ENCODE data around the gene SPEG. TPM values are rescaled to one million over a fixed set of nuclear protein-coding genes. Genes with fewer than 3 reads are reported as not detected.

SPEG gene
- total and polyA plus RNA-seq, 4 experiments from 2014 or later, result 0.15 to 9.0 (median 4.5) TPM

DNA sequence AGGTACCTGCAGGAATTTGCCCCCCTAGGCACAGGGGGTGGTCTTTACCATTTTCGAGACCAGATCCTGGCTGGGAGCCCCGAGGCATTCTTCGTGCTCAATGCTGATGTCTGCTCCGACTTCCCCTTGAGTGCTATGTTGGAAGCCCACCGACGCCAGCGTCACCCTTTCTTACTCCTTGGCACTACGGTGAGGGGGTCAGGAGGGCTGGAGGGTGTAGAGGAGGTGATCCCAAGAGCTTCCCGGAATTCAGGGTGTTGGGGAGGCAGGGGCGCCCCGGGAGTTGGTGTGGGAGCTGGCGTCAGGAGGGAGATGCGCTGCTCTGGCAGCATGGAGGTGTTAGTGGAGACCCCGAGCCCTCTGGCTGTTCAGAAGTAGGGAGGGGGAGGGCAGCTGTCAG lies 67.2 kb downstream of the SPEG start:
- H3K36me3 Mint-ChIP-seq, result peaks cover 40 to 44% of the 10 kb centered on the region in 2 donors

DNA sequence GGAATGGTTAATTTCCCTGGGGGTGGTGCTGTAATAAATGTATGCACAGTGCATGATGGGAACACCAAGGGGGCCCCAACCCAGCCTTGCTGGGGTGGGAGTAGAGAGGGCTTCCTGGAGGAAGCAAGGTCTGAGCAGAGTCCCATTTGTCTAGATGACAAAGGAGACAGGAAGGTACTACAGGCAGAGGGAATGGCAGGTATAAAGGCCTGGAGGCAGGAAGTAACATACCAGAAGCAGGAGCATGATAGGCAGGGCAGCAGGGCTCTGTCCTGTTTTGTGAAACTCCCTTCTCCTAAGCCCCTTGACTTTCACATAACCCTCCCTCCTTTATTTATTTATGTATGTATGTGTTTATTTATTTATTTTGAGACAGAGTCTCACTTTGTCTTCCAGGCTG lies 68.0 kb downstream of the SPEG start:
- Mint-ChIP-seq H3K27me3 (peaks cover 2 to 5% of the 10 kb centered on the region in 2 donors), H3K4me1 (peaks cover 15 to 28% (median 23%) of the 10 kb centered on the region in 4 donors), H3K27ac (no peak overlapping the region), H3K36me3 (peaks cover 45 to 49% of the 10 kb centered on the region in 2 donors), H3K4me3 (no peak overlapping the region), H3K9me3 (no peaks in the 10 kb centered on the region)
- Histone ChIP-seq H3K36me3 (ENCODE audit: insufficient read depth, low read length) (peaks cover 5% of the 10 kb centered on the region), H3K27me3 (ENCODE audit: insufficient read depth, low read length) (peaks cover 1% of the 10 kb centered on the region), H3K9me3 (ENCODE audit: control insufficient read depth in 1 of 2, low read length in 2 of 2) (no peaks in the 10 kb centered on the region), H3K4me3 (ENCODE audit: low read length in 2 of 2) (no peak overlapping the region), H3K4me1 (ENCODE audit: insufficient read depth, low read length) (peaks cover 18% of the 10 kb centered on the region), H3K27ac (ENCODE audit: low read depth, low read length) (no peak overlapping the region)
- CTCF ChIA-PET (ENCODE audit: partially characterized antibody), result interaction anchor here (1.3 kb wide), 1 partner anchor 29 kb away, joined by 3 read pairs; no protein-coding TSS in a partner anchor
- intact Hi-C loops (cut with micrococcal nuclease), result no loop called here
- DNase-seq, result no peak
- POLR2A ChIA-PET (ENCODE audit: partially characterized antibody), result no interaction called here

More for the DNA sequence above, 67.2 kb downstream of the SPEG start:
- peaks cover 17 to 33% (median 27%) of the 10 kb centered on the region in 4 donors for H3K4me1 Mint-ChIP-seq
- H3K27me3 Mint-ChIP-seq, result peaks cover 8 to 10% of the 10 kb centered on the region in 2 donors
- peaks cover 9% of the 10 kb centered on the region for H3K27me3 ChIP-seq (ENCODE audit: insufficient read depth, low read length)
- no peak overlapping the region for H3K27ac Mint-ChIP-seq
- peaks cover 25% of the 10 kb centered on the region for H3K4me1 ChIP-seq (ENCODE audit: insufficient read depth, low read length)
- no peaks in the 10 kb centered on the region for H3K9me3 Mint-ChIP-seq
- CTCF ChIA-PET (ENCODE audit: partially characterized antibody), result no interaction called here
- intact Hi-C loops (cut with micrococcal nuclease), result no loop called here
- no peak overlapping the region for H3K4me3 ChIP-seq (ENCODE audit: low read length in 2 of 2)
- H3K36me3 ChIP-seq (ENCODE audit: insufficient read depth, low read length), result peaks cover 5% of the 10 kb centered on the region
- POLR2A ChIA-PET (ENCODE audit: partially characterized antibody), result no interaction called here
- H3K4me3 Mint-ChIP-seq, result no peak overlapping the region
- H3K27ac ChIP-seq (ENCODE audit: low read depth, low read length), result no peak overlapping the region
- no peak for DNase-seq
- no peaks in the 10 kb centered on the region for H3K9me3 ChIP-seq (ENCODE audit: control insufficient read depth in 1 of 2, low read length in 2 of 2)

GRCh38 chr2:219505585-219505984 lies 70.9 kb downstream of the SPEG start:
- ChIA-PET CTCF (ENCODE audit: partially characterized antibody) (no interaction called here), POLR2A (ENCODE audit: partially characterized antibody) (no interaction called here)
- no peak overlapping the region for H3K4me3 Mint-ChIP-seq
- H3K4me1 ChIP-seq (ENCODE audit: insufficient read depth, low read length), result peaks cover 14% of the 10 kb centered on the region
- H3K4me3 ChIP-seq (ENCODE audit: low read length in 2 of 2), result no peak overlapping the region
- DNase-seq, result no peak
- peaks cover 7 to 14% (median 11%) of the 10 kb centered on the region in 4 donors for H3K4me1 Mint-ChIP-seq
- no peaks in the 10 kb centered on the region for H3K9me3 Mint-ChIP-seq
- H3K9me3 ChIP-seq (ENCODE audit: control insufficient read depth in 1 of 2, low read length in 2 of 2), result no peaks in the 10 kb centered on the region
- H3K27me3 ChIP-seq (ENCODE audit: insufficient read depth, low read length), result peaks cover 5% of the 10 kb centered on the region
- H3K27me3 Mint-ChIP-seq, result peaks cover 12 to 13% of the 10 kb centered on the region in 2 donors
- H3K36me3 Mint-ChIP-seq, result peaks cover 46 to 47% of the 10 kb centered on the region in 2 donors
- intact Hi-C loops (cut with micrococcal nuclease), result no loop called here
- H3K27ac Mint-ChIP-seq, result no peak overlapping the region
- H3K27ac ChIP-seq (ENCODE audit: low read depth, low read length), result no peak overlapping the region
- peaks cover 5% of the 10 kb centered on the region for H3K36me3 ChIP-seq (ENCODE audit: insufficient read depth, low read length)

DNA sequence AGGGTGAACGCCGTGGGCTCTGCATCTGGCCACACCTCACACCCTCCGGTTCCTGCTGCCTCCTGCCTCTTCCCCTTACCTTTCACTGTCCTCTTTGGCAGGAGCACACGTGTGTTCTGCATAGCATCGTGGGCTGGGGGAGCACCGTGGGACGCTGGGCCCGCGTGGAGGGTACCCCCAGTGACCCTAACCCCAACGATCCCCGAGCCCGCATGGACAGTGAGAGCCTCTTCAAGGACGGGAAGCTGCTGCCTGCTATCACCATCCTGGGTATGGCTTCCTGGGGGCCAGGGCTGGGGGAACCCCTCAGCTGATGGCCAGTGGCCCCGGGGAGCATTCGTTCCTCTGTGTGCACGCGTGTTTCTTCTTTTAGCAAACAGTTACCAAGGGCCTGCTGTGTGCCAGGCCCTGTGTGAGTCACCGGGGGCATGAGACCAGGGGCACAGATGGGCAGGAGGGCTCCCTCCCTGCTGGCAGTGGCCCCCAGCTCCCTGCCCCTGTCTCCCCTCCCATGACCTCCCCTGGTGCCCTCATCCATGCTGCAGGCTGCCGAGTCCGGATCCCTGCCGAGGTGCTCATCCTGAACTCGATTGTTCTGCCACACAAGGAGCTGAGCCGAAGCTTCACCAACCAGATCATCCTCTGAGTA lies 71.6 kb downstream of the SPEG start:
- H3K27me3 Mint-ChIP-seq, result peaks cover 15 to 18% of the 10 kb centered on the region in 2 donors
- no peaks in the 10 kb centered on the region for H3K9me3 Mint-ChIP-seq
- H3K36me3 ChIP-seq (ENCODE audit: insufficient read depth, low read length), result peaks cover 5% of the 10 kb centered on the region
- no peak overlapping the region for H3K27ac ChIP-seq (ENCODE audit: low read depth, low read length)
- no peak overlapping the region for H3K4me3 Mint-ChIP-seq
- CTCF ChIA-PET (ENCODE audit: partially characterized antibody), result interaction anchor here (0.9 kb wide), 1 partner anchor 12 kb away, joined by 3 read pairs; no protein-coding TSS in a partner anchor
- no peak overlapping the region for H3K4me3 ChIP-seq (ENCODE audit: low read length in 2 of 2)
- POLR2A ChIA-PET (ENCODE audit: partially characterized antibody), result no interaction called here
- no peak for DNase-seq
- peaks cover 8 to 15% (median 11%) of the 10 kb centered on the region in 4 donors for H3K4me1 Mint-ChIP-seq
- no peak overlapping the region for H3K27ac Mint-ChIP-seq
- H3K36me3 Mint-ChIP-seq, result peaks cover 46 to 47% of the 10 kb centered on the region in 2 donors
- intact Hi-C loops (cut with micrococcal nuclease), result no loop called here
- peaks cover 6% of the 10 kb centered on the region for H3K27me3 ChIP-seq (ENCODE audit: insufficient read depth, low read length)
- H3K4me1 ChIP-seq (ENCODE audit: insufficient read depth, low read length), result peaks cover 14% of the 10 kb centered on the region
- H3K9me3 ChIP-seq (ENCODE audit: control insufficient read depth in 1 of 2, low read length in 2 of 2), result no peaks in the 10 kb centered on the region

DNA sequence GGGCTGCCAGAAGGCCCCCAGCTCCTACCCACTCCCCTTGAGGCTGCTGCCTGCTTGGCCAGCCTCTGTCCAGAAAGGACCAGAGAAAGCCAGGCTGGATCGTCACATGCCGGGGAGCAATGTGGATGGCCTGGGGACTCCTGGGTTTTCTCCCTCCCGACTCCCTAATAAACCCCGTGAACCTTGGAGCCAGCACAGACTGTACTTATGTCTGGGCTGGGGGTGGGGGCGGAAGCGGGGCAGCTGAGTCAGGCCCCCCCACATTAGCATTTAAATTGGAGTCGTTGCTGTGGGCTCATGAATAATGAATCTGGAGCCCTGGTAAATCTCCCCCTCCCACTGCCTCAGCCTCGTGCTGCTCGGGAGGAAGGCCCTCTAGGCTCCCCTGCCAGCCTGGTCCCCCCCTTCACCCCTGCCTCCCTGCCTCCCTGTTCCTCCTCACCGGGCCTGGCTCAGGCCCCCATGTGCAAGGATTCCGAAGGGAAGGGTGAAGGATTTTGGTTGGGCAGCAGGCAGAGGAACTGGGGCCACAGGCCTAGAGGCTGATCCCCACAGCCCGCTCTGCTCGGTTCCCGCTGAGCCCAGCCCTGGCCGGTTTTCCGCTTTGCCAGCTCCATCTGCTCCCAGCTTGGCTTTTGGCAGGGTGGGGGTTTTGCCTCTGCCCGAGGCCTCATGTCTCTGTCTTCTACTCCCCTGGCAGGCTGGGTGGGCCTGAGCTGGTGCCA lies 72.3 kb downstream of the SPEG start:
- ChIA-PET POLR2A (ENCODE audit: partially characterized antibody) (no interaction called here), CTCF (ENCODE audit: partially characterized antibody) (interaction anchor here (0.9 to 1.5 kb wide), 7 partner anchors 8 to 53 kb away, joined by 3 to 7 read pairs (median 3); partner anchors contain the start of gene GMPPA)
- H3K4me1 Mint-ChIP-seq, result peaks cover 6 to 16% (median 11%) of the 10 kb centered on the region in 4 donors
- intact Hi-C loops (cut with micrococcal nuclease), result no loop called here
- Histone ChIP-seq H3K4me1 (ENCODE audit: insufficient read depth, low read length) (peaks cover 14% of the 10 kb centered on the region), H3K9me3 (ENCODE audit: control insufficient read depth in 1 of 2, low read length in 2 of 2) (no peaks in the 10 kb centered on the region), H3K27me3 (ENCODE audit: insufficient read depth, low read length) (peaks cover 6% of the 10 kb centered on the region), H3K27ac (ENCODE audit: low read depth, low read length) (no peak overlapping the region), H3K36me3 (ENCODE audit: insufficient read depth, low read length) (peaks cover 5% of the 10 kb centered on the region), H3K4me3 (ENCODE audit: low read length in 2 of 2) (no peak overlapping the region)
- no peaks in the 10 kb centered on the region for H3K9me3 Mint-ChIP-seq
- H3K36me3 Mint-ChIP-seq, result peaks cover 42 to 47% of the 10 kb centered on the region in 2 donors
- H3K4me3 Mint-ChIP-seq, result no peak overlapping the region
- H3K27me3 Mint-ChIP-seq, result peaks cover 19 to 21% of the 10 kb centered on the region in 2 donors
- no peak overlapping the region for H3K27ac Mint-ChIP-seq
- no peak for DNase-seq

DNA sequence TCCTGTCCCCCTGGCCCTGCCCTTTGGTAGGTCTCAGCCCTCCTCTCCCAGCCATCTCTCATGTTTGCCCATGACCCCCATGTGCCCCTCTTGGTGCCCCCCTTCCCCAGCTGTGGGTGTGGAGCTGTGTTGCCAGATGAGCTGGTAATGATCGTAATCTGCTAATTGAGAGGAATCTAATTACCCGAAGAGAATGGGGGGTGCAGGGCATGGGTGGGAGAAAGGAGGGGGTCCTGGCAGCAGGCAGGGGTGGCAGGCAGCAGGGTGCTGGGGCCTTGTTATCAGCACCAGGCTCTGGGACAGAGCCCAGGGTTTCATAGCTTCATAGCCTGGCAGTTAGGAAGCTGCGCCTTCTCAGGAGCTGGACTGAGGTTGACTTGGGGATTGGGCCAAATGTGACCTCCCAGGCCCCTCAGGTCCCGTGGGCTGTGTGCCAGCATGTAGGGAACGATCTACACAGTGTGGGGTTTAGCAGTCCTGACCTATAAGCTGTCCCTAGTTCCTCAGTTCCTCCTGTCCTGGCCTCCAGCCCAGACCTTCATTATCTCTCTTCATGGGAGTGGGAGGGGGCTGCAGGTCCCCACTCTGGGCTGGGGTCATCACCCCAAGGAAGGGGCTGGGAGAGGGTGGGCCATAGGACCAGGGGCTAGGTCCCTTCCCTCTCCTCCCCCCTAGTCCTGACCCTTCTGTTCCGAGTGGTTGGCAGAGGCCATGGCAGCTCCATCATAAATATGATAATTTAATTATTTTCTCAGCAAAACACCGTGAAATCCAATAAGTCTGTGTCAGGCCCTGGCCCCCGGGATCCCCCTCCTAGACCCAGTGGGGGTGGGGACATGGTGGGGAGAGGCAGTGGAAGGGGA lies 73.2 kb downstream of the SPEG start:
- peaks cover 6 to 20% (median 11%) of the 10 kb centered on the region in 4 donors for H3K4me1 Mint-ChIP-seq
- Histone ChIP-seq H3K36me3 (ENCODE audit: insufficient read depth, low read length) (peaks cover 5% of the 10 kb centered on the region), H3K9me3 (ENCODE audit: control insufficient read depth in 1 of 2, low read length in 2 of 2) (no peaks in the 10 kb centered on the region), H3K4me1 (ENCODE audit: insufficient read depth, low read length) (peaks cover 18% of the 10 kb centered on the region), H3K4me3 (ENCODE audit: low read length in 2 of 2) (no peak overlapping the region), H3K27ac (ENCODE audit: low read depth, low read length) (no peak overlapping the region), H3K27me3 (ENCODE audit: insufficient read depth, low read length) (peaks cover 10% of the 10 kb centered on the region)
- no peak overlapping the region for H3K4me3 Mint-ChIP-seq
- POLR2A ChIA-PET (ENCODE audit: partially characterized antibody), result no interaction called here
- peaks cover 23 to 26% of the 10 kb centered on the region in 2 donors for H3K27me3 Mint-ChIP-seq
- no peaks in the 10 kb centered on the region for H3K9me3 Mint-ChIP-seq
- CTCF ChIA-PET (ENCODE audit: partially characterized antibody), result interaction anchor here (0.6 to 3.2 kb wide), 11 partner anchors 9 to 61 kb away, joined by 3 to 12 read pairs (median 3); partner anchors contain the start of gene GMPPA
- DNase-seq, result no peak
- intact Hi-C loops (cut with micrococcal nuclease), result no loop called here
- no peak overlapping the region for H3K27ac Mint-ChIP-seq
- peaks cover 39 to 42% of the 10 kb centered on the region in 2 donors for H3K36me3 Mint-ChIP-seq

DNA sequence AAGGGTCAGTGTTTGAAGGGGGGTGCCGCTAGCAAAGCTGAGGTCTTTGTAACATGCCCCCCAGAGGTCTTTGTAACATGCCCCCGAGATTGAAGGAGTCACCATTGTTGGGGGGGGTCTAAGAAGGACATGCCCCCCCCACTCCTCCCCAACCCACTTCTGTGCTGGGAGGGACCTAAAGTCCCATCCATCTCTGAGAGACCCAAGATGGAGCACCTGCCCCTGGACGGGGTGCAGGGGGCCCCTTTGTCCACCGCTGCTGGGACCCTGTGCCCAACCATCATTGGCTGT lies 73.7 kb downstream of the SPEG start:
- POLR2A ChIA-PET (ENCODE audit: partially characterized antibody), result no interaction called here
- Mint-ChIP-seq H3K4me1 (peaks cover 6 to 25% (median 14%) of the 10 kb centered on the region in 4 donors), H3K27ac (no peak overlapping the region), H3K4me3 (no peak overlapping the region), H3K9me3 (no peaks in the 10 kb centered on the region), H3K27me3 (peaks cover 28 to 31% of the 10 kb centered on the region in 2 donors), H3K36me3 (peaks cover 37 to 40% of the 10 kb centered on the region in 2 donors)
- H3K36me3 ChIP-seq (ENCODE audit: insufficient read depth, low read length), result peaks cover 5% of the 10 kb centered on the region
- H3K27me3 ChIP-seq (ENCODE audit: insufficient read depth, low read length), result peaks cover 10% of the 10 kb centered on the region
- no peaks in the 10 kb centered on the region for H3K9me3 ChIP-seq (ENCODE audit: control insufficient read depth in 1 of 2, low read length in 2 of 2)
- no peak overlapping the region for H3K4me3 ChIP-seq (ENCODE audit: low read length in 2 of 2)
- H3K4me1 ChIP-seq (ENCODE audit: insufficient read depth, low read length), result peaks cover 18% of the 10 kb centered on the region
- intact Hi-C loops (cut with micrococcal nuclease), result no loop called here
- DNase-seq, result no peak
- H3K27ac ChIP-seq (ENCODE audit: low read depth, low read length), result no peak overlapping the region
- CTCF ChIA-PET (ENCODE audit: partially characterized antibody), result interaction anchor here (0.6 to 4.0 kb wide), 6 partner anchors 9 to 61 kb away, joined by 3 to 26 read pairs (median 4); no protein-coding TSS in a partner anchor
